K562 (cell line): ENCODE measurements around the gene SPATA33. TPM values are rescaled to one million over a fixed set of nuclear protein-coding genes. Genes with fewer than 3 reads are reported as not detected.
A peak's percentile ranks its signal among the peaks of the same experiment; 100 is the strongest.

Experiments used
- CREM ChIP-seq: IDR thresholded peaks from 2 replicates; pipeline ENCODE4 v1.6.1; 2014; ENCODE audit warnings: antibody characterized with exemption, low read depth
- CXXC5 ChIP-seq: fragments of 250-450 bp; sonication (Bioruptor Pico); IDR thresholded peaks from 2 replicates; pipeline ENCODE4 v1.8.0; 2022; ENCODE audit warnings: inconsistent platforms, mild to moderate bottlenecking, moderate library complexity
- EP300 ChIP-seq: IDR thresholded peaks from 2 replicates; pipeline ENCODE4 v1.6.1; 2012; ENCODE audit warnings: low read length, improper control_type of control experiment
- HDAC1 ChIP-seq, 2 experiments: fragments of 450-650 bp; IDR thresholded peaks; 2 replicates each; pipeline ENCODE4 v1.6.1; 2016 to 2017; ENCODE audit warnings: inconsistent platforms in 1 of 2, mild to moderate bottlenecking in 1 of 2, moderate library complexity in 1 of 2
- HDAC2 ChIP-seq: fragments of 450-650 bp; IDR thresholded peaks from 2 replicates; pipeline ENCODE4 v1.6.1; 2016; ENCODE audit warnings: mild to moderate bottlenecking
- PCBP1 ChIP-seq: fragments of 200-400 bp; formaldehyde crosslinking; IDR thresholded peaks from 2 replicates; pipeline ENCODE4 v1.6.1; 2018; ENCODE audit warnings: mild to moderate bottlenecking, low read depth, low read length; ENCODE audit not compliant: poor library complexity, severe bottlenecking
- SAP30 ChIP-seq: fragments of 200-600 bp; sonication (generic); IDR thresholded peaks from 2 replicates; pipeline ENCODE4 v1.6.1; 2012; ENCODE audit warnings: borderline replicate concordance, low read depth, mild to moderate bottlenecking, moderate library complexity, low read length, control low read depth, inconsistent platforms; ENCODE audit not compliant: insufficient read depth, poor library complexity, severe bottlenecking
- ZNF695 ChIP-seq: fragments of 450-650 bp; formaldehyde crosslinking; IDR thresholded peaks from 2 replicates; pipeline ENCODE4 v1.4.0; 2020; ENCODE audit warnings: mild to moderate bottlenecking, moderate library complexity
- ZNF764 ChIP-seq: fragments of 250-450 bp; sonication (Bioruptor Pico); IDR thresholded peaks from 2 replicates; pipeline ENCODE4 v1.4.0; 2020; ENCODE audit warnings: low read depth, mild to moderate bottlenecking, moderate library complexity
- polyA plus RNA-seq, 8 experiments: library from polyadenylated mRNA; depleted of rRNA in 4 of 8; stranded (reverse) in 5 of 8; unstranded in 3 of 8; fragments of >200 nt; fragmentation: Nextera tagmentation in 2 of 8; fragmentation: Illumina TruSeq in 1 of 8; extraction: Ambion mirVana in 2 of 8; extraction: Trizol in 1 of 8; gene quantifications; 2 replicates each; pipeline versions ENCODE4 v1.2.1 to v1.2.3, GENCODE V29; 2011 to 2014; ENCODE audit warnings: inconsistent platforms in 1 of 8, missing spikeins in 1 of 8
- total RNA-seq, 7 experiments: library from RNA; depleted of rRNA in 6 of 7; stranded (reverse); fragments of >200 nt in 6 of 7; fragmentation: Illumina TruSeq in 2 of 7; extraction: Trizol in 2 of 7; gene quantifications; 2 replicates each; pipeline versions ENCODE4 v1.2.1 to v1.2.3, GENCODE V29; 2011 to 2021; ENCODE audit warnings: low replicate concordance in 1 of 7
- TF ChIP-seq, protein P1 (sequence below): fragments of 450-650 bp; formaldehyde crosslinking; IDR thresholded peaks from 2 replicates; pipeline ENCODE4 v1.4.0; 2022; ENCODE audit warnings: missing genetic modification characterization
- TF ChIP-seq, protein P2 (sequence below): fragments of 200-800 bp; sonication (Bioruptor generic); IDR thresholded peaks from 2 replicates; pipeline ENCODE4 v1.6.1; 2017; ENCODE audit warnings: missing genetic modification characterization, missing compliant biosample characterization
- TF ChIP-seq, protein P3 (sequence below): fragments of 250-450 bp; sonication (Bioruptor Pico); IDR thresholded peaks from 2 replicates; pipeline ENCODE4 v1.8.0; 2021; ENCODE audit warnings: borderline replicate concordance, mild to moderate bottlenecking, moderate library complexity; ENCODE audit not compliant: poor library complexity, severe bottlenecking
- TF ChIP-seq, protein P4 (sequence below): sonication (generic); formaldehyde crosslinking; IDR thresholded peaks from 2 replicates; pipeline ENCODE4 v1.8.1; 2023; ENCODE audit warnings: mild to moderate bottlenecking, missing genetic modification reagents
- TF ChIP-seq, protein P5 (sequence below): sonication (generic); formaldehyde crosslinking; IDR thresholded peaks from 2 replicates; pipeline ENCODE4 v1.8.0; 2022; ENCODE audit warnings: missing genetic modification reagents, mild to moderate bottlenecking, moderate library complexity, borderline replicate concordance
- TF ChIP-seq, protein P6 (sequence below): sonication (generic); formaldehyde crosslinking; IDR thresholded peaks from 2 replicates; pipeline ENCODE4 v1.8.1; 2023; ENCODE audit warnings: mild to moderate bottlenecking, missing genetic modification reagents
- TF ChIP-seq, protein P7 (sequence below): fragments of 250-450 bp; sonication (Bioruptor Pico); IDR thresholded peaks from 2 replicates; pipeline ENCODE4 v1.4.0; 2020

The SPATA33 gene
- total and polyA plus RNA-seq, 9 of the 15 experiments (the other 6 are each of a cell fraction or from before 2014, with no cell fraction given) = 4.0 to 20.0 (median 11.8) TPM

DNA sequence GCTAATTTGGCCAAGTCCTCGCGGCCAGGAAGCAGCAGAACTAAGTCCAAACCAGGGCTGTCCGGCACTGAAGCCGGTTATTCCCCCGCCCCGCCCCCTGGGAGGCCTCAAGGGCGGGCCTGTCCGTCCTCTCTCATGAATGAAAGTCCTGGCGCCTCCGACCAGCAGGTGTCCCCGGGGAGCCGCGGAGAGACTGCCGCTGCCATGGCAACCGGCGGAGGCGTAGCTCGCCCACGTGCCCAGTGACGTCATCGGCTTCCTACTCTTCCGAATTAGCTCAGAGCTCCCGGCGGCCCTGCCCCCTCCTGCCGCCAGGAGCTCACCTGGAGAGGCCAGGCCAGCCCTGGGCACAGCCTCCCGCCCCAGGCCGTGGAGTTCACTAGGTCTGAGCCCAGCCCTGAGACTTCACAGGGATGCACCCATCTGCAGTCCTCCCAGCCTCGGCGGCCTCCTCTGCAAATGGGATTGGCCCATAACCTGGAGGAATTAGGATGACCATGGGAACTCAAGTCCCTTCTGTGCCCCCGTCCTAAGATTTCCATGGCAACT is 42.5 kb downstream of the SPATA33 start (continued):
- TF ChIP-seq, protein P1, sequence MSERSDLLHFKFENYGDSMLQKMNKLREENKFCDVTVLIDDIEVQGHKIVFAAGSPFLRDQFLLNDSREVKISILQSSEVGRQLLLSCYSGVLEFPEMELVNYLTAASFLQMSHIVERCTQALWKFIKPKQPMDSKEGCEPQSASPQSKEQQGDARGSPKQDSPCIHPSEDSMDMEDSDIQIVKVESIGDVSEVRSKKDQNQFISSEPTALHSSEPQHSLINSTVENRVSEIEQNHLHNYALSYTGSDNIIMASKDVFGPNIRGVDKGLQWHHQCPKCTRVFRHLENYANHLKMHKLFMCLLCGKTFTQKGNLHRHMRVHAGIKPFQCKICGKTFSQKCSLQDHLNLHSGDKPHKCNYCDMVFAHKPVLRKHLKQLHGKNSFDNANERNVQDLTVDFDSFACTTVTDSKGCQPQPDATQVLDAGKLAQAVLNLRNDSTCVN (CRISPR knock-in tag) = no peak
- peak; percentile 75 for TF ChIP-seq CXXC5
- TF ChIP-seq, protein P2, sequence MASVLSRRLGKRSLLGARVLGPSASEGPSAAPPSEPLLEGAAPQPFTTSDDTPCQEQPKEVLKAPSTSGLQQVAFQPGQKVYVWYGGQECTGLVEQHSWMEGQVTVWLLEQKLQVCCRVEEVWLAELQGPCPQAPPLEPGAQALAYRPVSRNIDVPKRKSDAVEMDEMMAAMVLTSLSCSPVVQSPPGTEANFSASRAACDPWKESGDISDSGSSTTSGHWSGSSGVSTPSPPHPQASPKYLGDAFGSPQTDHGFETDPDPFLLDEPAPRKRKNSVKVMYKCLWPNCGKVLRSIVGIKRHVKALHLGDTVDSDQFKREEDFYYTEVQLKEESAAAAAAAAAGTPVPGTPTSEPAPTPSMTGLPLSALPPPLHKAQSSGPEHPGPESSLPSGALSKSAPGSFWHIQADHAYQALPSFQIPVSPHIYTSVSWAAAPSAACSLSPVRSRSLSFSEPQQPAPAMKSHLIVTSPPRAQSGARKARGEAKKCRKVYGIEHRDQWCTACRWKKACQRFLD (CRISPR knock-in tag) = peak; percentile 50; the same call in 1 of the 2 replicates
- TF ChIP-seq ZNF764 (CRISPR knock-in tag) = no peak
- TF ChIP-seq, protein P3, sequence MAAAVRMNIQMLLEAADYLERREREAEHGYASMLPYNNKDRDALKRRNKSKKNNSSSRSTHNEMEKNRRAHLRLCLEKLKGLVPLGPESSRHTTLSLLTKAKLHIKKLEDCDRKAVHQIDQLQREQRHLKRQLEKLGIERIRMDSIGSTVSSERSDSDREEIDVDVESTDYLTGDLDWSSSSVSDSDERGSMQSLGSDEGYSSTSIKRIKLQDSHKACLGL = peak; percentile 45
- TF ChIP-seq SAP30 = peak; percentile 35
- TF ChIP-seq HDAC2 = peak; percentile 61; the same call in 1 of the 2 replicates
- TF ChIP-seq, protein P4, sequence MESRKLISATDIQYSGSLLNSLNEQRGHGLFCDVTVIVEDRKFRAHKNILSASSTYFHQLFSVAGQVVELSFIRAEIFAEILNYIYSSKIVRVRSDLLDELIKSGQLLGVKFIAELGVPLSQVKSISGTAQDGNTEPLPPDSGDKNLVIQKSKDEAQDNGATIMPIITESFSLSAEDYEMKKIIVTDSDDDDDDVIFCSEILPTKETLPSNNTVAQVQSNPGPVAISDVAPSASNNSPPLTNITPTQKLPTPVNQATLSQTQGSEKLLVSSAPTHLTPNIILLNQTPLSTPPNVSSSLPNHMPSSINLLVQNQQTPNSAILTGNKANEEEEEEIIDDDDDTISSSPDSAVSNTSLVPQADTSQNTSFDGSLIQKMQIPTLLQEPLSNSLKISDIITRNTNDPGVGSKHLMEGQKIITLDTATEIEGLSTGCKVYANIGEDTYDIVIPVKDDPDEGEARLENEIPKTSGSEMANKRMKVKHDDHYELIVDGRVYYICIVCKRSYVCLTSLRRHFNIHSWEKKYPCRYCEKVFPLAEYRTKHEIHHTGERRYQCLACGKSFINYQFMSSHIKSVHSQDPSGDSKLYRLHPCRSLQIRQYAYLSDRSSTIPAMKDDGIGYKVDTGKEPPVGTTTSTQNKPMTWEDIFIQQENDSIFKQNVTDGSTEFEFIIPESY (CRISPR knock-in tag) = peak; percentile 53; the same call in 1 of the 2 replicates
- TF ChIP-seq CREM = peak; percentile 98
- TF ChIP-seq PCBP1 = peak; percentile 25
- TF ChIP-seq, protein P5, sequence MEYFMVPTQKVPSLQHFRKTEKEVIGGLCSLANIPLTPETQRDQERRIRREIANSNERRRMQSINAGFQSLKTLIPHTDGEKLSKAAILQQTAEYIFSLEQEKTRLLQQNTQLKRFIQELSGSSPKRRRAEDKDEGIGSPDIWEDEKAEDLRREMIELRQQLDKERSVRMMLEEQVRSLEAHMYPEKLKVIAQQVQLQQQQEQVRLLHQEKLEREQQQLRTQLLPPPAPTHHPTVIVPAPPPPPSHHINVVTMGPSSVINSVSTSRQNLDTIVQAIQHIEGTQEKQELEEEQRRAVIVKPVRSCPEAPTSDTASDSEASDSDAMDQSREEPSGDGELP (CRISPR knock-in tag) = peak; percentile 81
- TF ChIP-seq, protein P6, sequence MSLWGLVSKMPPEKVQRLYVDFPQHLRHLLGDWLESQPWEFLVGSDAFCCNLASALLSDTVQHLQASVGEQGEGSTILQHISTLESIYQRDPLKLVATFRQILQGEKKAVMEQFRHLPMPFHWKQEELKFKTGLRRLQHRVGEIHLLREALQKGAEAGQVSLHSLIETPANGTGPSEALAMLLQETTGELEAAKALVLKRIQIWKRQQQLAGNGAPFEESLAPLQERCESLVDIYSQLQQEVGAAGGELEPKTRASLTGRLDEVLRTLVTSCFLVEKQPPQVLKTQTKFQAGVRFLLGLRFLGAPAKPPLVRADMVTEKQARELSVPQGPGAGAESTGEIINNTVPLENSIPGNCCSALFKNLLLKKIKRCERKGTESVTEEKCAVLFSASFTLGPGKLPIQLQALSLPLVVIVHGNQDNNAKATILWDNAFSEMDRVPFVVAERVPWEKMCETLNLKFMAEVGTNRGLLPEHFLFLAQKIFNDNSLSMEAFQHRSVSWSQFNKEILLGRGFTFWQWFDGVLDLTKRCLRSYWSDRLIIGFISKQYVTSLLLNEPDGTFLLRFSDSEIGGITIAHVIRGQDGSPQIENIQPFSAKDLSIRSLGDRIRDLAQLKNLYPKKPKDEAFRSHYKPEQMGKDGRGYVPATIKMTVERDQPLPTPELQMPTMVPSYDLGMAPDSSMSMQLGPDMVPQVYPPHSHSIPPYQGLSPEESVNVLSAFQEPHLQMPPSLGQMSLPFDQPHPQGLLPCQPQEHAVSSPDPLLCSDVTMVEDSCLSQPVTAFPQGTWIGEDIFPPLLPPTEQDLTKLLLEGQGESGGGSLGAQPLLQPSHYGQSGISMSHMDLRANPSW (CRISPR knock-in tag) = 0 out of 2 replicates have a peak, but pooled peaks have one; percentile 37
- peak in 1 of 2 experiments; percentile 85; a peak in 2 of 4 replicates for TF ChIP-seq HDAC1 (IDR thresholded peaks at IDR 0.05)
- TF ChIP-seq, protein P7, sequence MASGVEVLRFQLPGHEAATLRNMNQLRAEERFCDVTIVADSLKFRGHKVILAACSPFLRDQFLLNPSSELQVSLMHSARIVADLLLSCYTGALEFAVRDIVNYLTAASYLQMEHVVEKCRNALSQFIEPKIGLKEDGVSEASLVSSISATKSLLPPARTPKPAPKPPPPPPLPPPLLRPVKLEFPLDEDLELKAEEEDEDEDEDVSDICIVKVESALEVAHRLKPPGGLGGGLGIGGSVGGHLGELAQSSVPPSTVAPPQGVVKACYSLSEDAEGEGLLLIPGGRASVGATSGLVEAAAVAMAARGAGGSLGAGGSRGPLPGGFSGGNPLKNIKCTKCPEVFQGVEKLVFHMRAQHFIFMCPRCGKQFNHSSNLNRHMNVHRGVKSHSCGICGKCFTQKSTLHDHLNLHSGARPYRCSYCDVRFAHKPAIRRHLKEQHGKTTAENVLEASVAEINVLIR (CRISPR knock-in tag) = peak; percentile 83
- TF ChIP-seq ZNF695 (CRISPR knock-in tag) = no peak
- peak; percentile 43; the same call in 1 of the 2 replicates for TF ChIP-seq EP300
